ENCODE data around the gene ZNF701. TPM values are rescaled to one million over a fixed set of nuclear protein-coding genes. Genes with fewer than 3 reads are reported as not detected.
"Not testable (repeated sequence)": the region's sequence is repeated elsewhere in the genome, so short reads cannot be mapped to it uniquely, and the experiment has no call there.

Gene ZNF701
- total RNA-seq, 1 donor from 2014 or later: 17.1 TPM

DNA sequence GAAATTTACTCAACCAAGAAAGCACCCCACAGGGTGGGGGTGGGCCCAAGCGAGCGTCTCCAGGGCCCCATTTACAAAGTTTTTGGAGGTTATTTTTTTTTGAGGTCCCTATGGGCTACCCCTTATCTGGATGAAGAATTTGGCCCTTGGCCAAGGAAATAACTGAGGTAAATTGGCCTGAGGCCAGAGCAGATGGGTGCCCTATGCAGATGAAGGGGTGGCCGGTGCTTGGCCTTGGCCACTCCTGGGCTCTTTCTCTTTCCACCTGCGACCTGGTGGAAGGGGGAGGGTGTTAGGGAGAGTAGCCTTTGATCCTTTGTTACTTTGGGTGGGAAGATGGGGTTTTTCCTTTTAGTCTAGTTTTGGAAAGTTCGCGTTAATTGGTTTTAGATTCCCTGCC, 15.5 kb downstream of the ZNF701 start:
- intact Hi-C loops (cut with micrococcal nuclease): no loop called here
- H3K4me1 Mint-ChIP-seq (ENCODE audit: low read depth): no peaks in the 10 kb centered on the region
- no peak for DNase-seq (ENCODE audit: low spot score)
- H3K36me3 Mint-ChIP-seq (ENCODE audit: low read depth): peaks cover 87% of the 10 kb centered on the region
- no peak overlapping the region for H3K4me3 Mint-ChIP-seq (ENCODE audit: low read depth)
- H3K27ac Mint-ChIP-seq: no peak overlapping the region
- peaks cover 71% of the 10 kb centered on the region for H3K9me3 Mint-ChIP-seq
- H3K27me3 Mint-ChIP-seq (ENCODE audit: low read depth): no peaks in the 10 kb centered on the region

DNA sequence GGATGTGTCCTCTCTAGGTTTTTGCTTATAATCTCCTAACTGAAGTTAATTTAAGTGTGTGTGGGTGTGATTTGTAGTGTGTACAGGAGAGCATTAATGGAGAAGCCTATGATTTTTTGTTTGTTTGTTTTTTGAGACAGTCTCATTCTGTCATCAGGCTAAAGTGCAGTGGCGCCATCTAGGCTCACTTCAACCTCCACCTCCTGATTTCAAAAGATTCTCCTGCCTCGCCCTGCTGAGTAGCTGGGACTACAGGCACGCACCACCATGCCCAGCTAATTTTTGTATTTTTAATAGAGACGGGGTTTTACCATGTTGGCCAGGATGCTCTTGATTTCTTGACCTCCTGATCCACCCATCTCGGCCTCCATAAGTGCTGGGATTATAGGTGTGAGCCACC, 20.6 kb downstream of the ZNF701 start:
- H3K27ac Mint-ChIP-seq: no peak overlapping the region
- H3K9me3 Mint-ChIP-seq: peaks cover 52% of the 10 kb centered on the region
- no peak for DNase-seq (ENCODE audit: low spot score)
- no peaks in the 10 kb centered on the region for H3K27me3 Mint-ChIP-seq (ENCODE audit: low read depth)
- intact Hi-C loops (cut with micrococcal nuclease): no loop called here
- peaks cover 89% of the 10 kb centered on the region for H3K36me3 Mint-ChIP-seq (ENCODE audit: low read depth)
- H3K4me1 Mint-ChIP-seq (ENCODE audit: low read depth): no peaks in the 10 kb centered on the region
- no peak overlapping the region for H3K4me3 Mint-ChIP-seq (ENCODE audit: low read depth)

DNA sequence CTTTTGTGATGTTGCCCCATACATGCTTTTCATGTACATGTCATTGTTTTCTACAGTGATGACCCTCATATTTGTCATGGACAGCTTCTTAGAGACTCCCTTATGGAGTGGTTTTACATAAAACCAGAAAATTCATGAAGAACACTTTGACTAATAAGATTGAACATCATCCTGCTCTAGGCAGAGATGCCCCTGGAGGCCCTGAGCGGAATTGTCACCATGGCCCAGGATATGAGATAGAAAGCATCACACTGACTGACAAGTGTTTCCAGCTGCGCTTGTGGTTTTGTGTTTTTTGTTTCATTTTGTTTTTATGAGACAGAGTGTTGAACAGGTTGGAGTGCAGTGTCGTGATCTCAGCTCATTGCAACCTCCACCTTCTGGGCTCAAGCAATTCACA, 22.2 kb downstream of the ZNF701 start:
- no peak for DNase-seq (ENCODE audit: low spot score)
- Mint-ChIP-seq H3K4me1 (ENCODE audit: low read depth) (no peaks in the 10 kb centered on the region), H3K36me3 (ENCODE audit: low read depth) (peaks cover 91% of the 10 kb centered on the region)

DNA sequence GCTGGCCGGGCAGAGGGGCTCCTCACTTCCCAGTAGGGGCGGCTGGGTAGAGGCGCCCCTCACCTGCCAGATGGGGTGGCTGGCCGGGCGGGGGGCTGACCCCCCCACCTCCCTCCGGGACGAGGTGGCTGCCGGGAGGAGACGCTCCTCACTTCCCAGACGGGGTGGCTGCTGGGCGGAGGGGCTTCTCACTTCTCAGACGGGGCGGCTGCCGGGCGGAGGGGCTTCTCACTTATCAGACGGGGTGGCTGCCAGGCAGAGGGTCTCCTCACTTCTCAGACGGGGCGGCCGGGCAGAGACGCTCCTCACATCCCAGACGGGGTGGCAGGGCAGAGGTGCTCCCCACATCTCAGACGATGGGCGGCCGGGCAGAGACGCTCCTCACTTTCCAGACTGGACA, 23.4 kb downstream of the ZNF701 start:
- H3K4me1 Mint-ChIP-seq (ENCODE audit: low read depth); H3K4me3 Mint-ChIP-seq (ENCODE audit: low read depth); H3K27ac Mint-ChIP-seq; DNase-seq (ENCODE audit: low spot score); H3K27me3 Mint-ChIP-seq (ENCODE audit: low read depth); intact Hi-C loops (cut with micrococcal nuclease): not testable (repeated sequence)
- Mint-ChIP-seq H3K9me3 (peaks cover 59% of the 10 kb centered on the region), H3K36me3 (ENCODE audit: low read depth) (peaks cover 89% of the 10 kb centered on the region)

More for the DNA sequence above, 22.2 kb downstream of the ZNF701 start:
- Mint-ChIP-seq H3K27me3 (ENCODE audit: low read depth) (no peaks in the 10 kb centered on the region), H3K27ac (no peak overlapping the region), H3K9me3 (peaks cover 56% of the 10 kb centered on the region), H3K4me3 (ENCODE audit: low read depth) (no peak overlapping the region)
- intact Hi-C loops (cut with micrococcal nuclease): no loop called here

DNA sequence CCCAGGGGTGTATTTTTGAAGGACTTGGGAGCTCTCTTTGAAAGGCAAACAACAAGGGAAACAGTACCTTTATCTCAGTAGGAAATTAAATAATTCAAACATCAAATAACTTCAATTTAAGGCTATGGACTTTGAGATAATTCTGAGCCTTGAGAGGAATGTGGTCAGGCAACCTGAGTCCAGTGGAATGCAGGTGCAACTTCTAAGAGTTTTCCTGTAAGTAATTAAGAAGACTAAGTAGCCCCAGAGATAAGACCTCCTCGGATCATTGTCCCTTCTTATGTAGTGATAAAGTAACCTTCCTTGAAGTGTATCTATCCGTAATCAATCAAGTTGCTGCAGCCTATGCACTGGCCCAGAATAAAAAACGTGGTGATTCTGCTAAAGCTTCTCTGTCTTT, 29.2 kb downstream of the ZNF701 start:
- peaks cover 51% of the 10 kb centered on the region for H3K9me3 Mint-ChIP-seq
- no peak overlapping the region for H3K4me3 Mint-ChIP-seq (ENCODE audit: low read depth)
- no peaks in the 10 kb centered on the region for H3K27me3 Mint-ChIP-seq (ENCODE audit: low read depth)
- no peak overlapping the region for H3K27ac Mint-ChIP-seq
- H3K36me3 Mint-ChIP-seq (ENCODE audit: low read depth): peaks cover 70% of the 10 kb centered on the region
- intact Hi-C loops (cut with micrococcal nuclease): no loop called here
- DNase-seq (ENCODE audit: low spot score): no peak
- H3K4me1 Mint-ChIP-seq (ENCODE audit: low read depth): peaks cover 10% of the 10 kb centered on the region

DNA sequence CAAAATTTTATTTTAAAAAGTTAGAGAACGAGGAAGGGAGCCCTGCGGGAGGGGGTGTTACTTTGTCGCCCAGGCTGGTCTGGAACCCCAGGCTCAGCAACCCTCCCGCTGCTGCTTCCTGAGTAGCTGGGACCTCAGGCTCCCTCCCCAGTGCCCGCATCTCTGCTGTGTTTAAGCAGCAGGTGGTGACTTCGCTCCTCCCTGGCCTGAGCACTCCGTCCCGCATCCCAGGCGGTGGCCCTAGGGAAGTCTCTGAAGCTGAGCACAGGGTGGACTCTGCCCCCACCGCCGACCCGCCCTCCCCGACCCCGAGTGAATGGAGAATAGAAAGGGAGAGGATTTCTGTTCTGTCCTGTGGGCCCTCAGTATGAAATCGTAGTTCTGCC, 30.5 kb downstream of the ZNF701 start:
- no peak for DNase-seq (ENCODE audit: low spot score)
- Mint-ChIP-seq H3K27me3 (ENCODE audit: low read depth) (no peaks in the 10 kb centered on the region), H3K9me3 (peaks cover 56% of the 10 kb centered on the region), H3K4me3 (ENCODE audit: low read depth) (peak overlapping the region; percentile 89), H3K4me1 (ENCODE audit: low read depth) (peaks cover 10% of the 10 kb centered on the region), H3K27ac (peak overlapping the region; percentile 35), H3K36me3 (ENCODE audit: low read depth) (peaks cover 67% of the 10 kb centered on the region)
- intact Hi-C loops (cut with micrococcal nuclease): loop anchor here (1.0 to 2.0 kb wide), 3 partner anchors 30 to 73 kb away; partner anchors contain the start of genes ZNF701, ZNF808 and ZNF83

DNA sequence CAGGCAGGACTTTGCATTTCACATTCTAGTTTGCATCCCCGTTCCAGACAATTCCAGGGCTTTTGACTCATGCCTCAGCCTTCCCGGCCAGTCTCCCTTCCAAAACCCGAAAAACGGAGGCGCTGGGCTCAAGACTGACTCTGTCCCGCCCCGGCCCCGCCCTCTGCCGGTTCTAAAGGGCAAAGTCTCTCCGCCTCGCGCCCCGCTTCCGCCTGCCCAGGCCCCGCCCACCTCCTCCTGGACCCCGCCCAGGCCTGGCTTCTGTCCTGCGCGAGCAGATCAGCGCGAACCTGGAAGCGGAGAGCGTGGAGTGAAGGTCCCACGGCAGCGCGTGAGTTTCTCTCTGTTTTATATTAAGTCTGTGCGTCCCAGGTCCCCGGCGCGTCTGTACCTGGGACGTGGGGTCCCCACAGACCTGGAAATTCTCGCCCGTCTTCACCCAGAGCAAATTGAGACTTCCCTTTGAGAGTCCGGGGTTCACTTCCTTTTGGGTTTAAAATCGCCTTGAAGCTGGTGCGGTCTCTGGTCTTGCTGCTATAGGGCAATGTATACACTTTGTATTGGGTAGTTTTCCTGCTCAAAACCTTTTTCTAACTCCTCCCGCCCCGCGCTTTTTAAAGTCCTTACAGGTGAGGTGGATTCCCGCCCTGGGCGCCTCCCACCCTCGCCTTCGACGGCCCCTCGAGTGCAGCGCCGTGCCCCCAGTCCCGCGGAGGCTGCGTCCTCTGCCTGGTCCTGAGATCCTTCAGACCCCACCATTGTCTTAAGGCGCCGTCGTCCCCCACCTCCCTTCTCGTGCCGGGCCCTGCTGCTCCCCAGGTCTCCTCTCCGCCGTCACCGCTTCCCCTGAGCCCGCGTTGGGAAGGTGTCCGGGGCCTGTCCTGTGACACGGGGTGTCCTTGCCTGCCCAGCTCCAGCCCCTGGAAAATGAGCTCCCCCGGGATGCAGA, 31.2 kb downstream of the ZNF701 start:
- intact Hi-C loops (cut with micrococcal nuclease): loop anchor here (1.0 to 2.0 kb wide), 3 partner anchors 30 to 74 kb away; partner anchors contain the start of genes ZNF701, ZNF808 and ZNF83

DNA sequence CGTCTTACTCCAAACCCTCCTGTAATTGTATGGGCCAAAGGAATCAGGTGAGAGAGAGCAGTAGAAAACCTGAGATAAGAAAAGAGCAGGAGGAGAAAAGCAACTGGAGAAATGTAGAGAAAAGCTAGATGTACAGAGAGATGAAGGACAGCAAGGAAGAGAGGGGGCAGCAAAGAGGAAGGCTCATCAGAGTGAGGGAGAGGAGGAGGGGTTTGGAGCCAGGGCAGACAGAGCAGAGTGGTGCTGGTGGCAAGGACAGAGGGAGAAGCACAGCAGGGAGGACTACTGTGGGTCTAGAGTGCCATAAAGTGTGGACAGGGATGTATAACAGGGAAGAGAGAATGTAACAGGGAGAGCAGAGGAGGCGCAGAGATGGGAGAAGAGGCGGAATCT, 31.9 kb downstream of the ZNF701 start:
- Mint-ChIP-seq H3K9me3 (peaks cover 55% of the 10 kb centered on the region), H3K36me3 (ENCODE audit: low read depth) (peaks cover 66% of the 10 kb centered on the region), H3K4me3 (ENCODE audit: low read depth) (peak overlapping the region; percentile 89), H3K27ac (peak overlapping the region; percentile 25)
- H3K4me1 Mint-ChIP-seq (ENCODE audit: low read depth); DNase-seq (ENCODE audit: low spot score); H3K27me3 Mint-ChIP-seq (ENCODE audit: low read depth): not testable (repeated sequence)
- intact Hi-C loops (cut with micrococcal nuclease): loop anchor here (1.0 to 2.0 kb wide), 3 partner anchors 31 to 75 kb away; partner anchors contain the start of genes ZNF701, ZNF808 and ZNF83

More for the DNA sequence above, 31.2 kb downstream of the ZNF701 start:
- Mint-ChIP-seq H3K9me3 (peaks cover 55% of the 10 kb centered on the region), H3K36me3 (ENCODE audit: low read depth) (peaks cover 66% of the 10 kb centered on the region), H3K4me3 (ENCODE audit: low read depth) (peak overlapping the region; percentile 89), H3K27ac (peak overlapping the region; percentile 35), H3K4me1 (ENCODE audit: low read depth) (peaks cover 10% of the 10 kb centered on the region), H3K27me3 (ENCODE audit: low read depth) (no peaks in the 10 kb centered on the region)
- DNase-seq (ENCODE audit: low spot score): peak; percentile 88

DNA sequence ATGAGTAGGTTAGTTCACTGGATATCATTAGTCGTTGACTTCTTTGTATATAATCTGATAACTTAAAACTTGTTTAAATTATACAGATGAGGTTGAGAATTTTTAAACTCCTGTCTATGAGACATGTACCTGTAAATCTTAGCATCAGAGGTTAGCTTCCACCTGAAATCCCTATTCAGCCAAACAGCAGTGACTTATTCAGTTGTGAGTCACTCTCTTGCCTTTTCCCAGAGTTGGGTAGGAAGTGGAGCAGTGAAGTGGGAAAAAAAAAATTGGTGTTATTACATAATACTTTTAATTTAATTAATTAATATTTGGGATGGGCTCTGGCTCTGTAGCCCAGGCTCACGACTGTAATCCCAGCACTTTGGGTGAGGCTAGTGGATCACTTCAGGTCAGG, 32.9 kb downstream of the ZNF701 start:
- H3K36me3 Mint-ChIP-seq (ENCODE audit: low read depth): peaks cover 62% of the 10 kb centered on the region
- DNase-seq (ENCODE audit: low spot score): no peak
- H3K27me3 Mint-ChIP-seq (ENCODE audit: low read depth): no peaks in the 10 kb centered on the region
- intact Hi-C loops (cut with micrococcal nuclease): no loop called here
- H3K4me3 Mint-ChIP-seq (ENCODE audit: low read depth): no peak overlapping the region
- peaks cover 10% of the 10 kb centered on the region for H3K4me1 Mint-ChIP-seq (ENCODE audit: low read depth)
- H3K27ac Mint-ChIP-seq: no peak overlapping the region
- H3K9me3 Mint-ChIP-seq: peaks cover 50% of the 10 kb centered on the region

DNA sequence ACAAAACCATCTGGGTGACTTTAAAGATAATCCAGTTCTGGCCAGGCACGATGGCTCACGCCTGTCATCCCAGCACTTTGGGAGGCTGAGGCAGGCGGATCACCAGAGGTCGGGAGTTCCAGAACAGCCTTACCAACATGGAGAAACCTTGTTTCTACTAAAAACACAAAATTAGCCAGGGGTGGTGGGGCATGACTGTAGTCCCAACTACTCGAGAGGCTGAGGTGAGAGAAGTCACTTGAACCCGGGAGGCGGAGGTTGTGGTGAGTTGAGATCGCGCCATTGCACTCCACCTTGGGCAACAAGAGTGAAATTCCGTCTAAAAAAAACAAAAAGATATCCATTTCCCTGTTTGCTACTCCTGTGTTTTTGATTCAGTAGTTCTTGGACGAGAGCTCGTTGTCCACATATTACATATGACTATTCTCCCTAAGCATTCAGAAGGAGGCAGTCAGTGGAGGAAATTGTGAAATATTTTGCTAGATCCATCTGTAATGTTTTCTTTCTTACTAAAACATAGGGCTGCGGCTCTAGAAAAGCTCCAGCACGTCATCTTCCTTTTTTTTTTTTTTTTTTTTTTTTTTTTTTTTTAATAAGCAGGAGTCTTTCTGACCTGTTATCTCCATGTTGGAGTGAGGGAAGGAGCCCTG, 33.6 kb downstream of the ZNF701 start:
- Mint-ChIP-seq H3K4me1 (ENCODE audit: low read depth) (peaks cover 10% of the 10 kb centered on the region), H3K27me3 (ENCODE audit: low read depth) (no peaks in the 10 kb centered on the region), H3K4me3 (ENCODE audit: low read depth) (no peak overlapping the region), H3K36me3 (ENCODE audit: low read depth) (peaks cover 65% of the 10 kb centered on the region), H3K9me3 (peaks cover 51% of the 10 kb centered on the region), H3K27ac (no peak overlapping the region)
- intact Hi-C loops (cut with micrococcal nuclease): no loop called here
- DNase-seq (ENCODE audit: low spot score): no peak

DNA sequence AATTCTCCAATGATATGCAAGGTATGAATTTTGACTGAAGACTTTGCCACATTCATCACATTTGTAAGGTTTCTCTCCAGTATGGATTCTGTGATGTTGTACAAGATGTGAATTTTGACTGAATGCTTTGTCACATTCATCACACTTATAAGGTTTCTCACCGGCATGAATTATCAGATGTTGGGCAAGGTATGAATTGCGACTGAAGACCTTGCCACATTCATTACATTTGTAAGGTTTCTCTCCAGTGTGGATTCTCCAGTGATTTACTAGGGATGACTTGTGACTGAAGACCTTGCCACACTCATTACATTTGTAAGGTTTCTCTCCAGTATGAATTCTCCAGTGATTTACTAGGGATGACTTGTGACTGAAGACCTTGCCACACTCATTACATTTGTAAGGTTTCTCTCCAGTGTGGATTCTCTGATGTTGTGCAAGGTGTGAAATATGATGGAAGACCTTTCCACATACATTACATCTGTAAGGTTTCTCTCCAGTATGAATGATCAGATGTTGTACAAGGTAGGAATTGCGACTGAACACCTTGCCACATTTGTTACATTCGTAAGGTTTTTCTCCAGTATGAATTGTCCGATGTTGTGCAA, 43.3 kb downstream of the ZNF701 start:
- H3K9me3 Mint-ChIP-seq: peaks cover 72% of the 10 kb centered on the region
- no peaks in the 10 kb centered on the region for H3K4me1 Mint-ChIP-seq (ENCODE audit: low read depth)
- no peak overlapping the region for H3K4me3 Mint-ChIP-seq (ENCODE audit: low read depth)
- DNase-seq (ENCODE audit: low spot score): no peak
- H3K27me3 Mint-ChIP-seq (ENCODE audit: low read depth): no peaks in the 10 kb centered on the region
- intact Hi-C loops (cut with micrococcal nuclease): no loop called here
- peaks cover 85% of the 10 kb centered on the region for H3K36me3 Mint-ChIP-seq (ENCODE audit: low read depth)
- no peak overlapping the region for H3K27ac Mint-ChIP-seq

DNA sequence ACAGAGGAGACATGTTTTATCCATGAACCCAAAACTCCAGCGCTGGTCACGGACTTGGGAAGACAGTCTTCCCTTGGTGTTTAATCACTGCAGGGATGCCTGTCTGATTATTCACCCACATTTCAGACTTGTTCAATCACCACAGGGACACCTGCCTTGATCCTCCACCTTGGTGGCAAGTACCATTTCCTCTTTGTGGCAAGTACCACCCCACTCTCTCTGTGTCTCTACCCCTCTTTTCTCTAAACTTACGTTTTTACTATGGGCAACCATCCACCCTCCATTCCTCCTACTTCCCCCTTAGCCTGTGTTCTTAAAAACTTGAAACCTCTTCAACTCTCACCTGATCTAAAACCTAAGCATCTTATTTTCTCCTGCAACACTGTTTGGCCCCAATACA, 51.3 kb downstream of the ZNF701 start:
- H3K4me1 Mint-ChIP-seq (ENCODE audit: low read depth): no peaks in the 10 kb centered on the region
- H3K9me3 Mint-ChIP-seq: peaks cover 42% of the 10 kb centered on the region
- peaks cover 18% of the 10 kb centered on the region for H3K36me3 Mint-ChIP-seq (ENCODE audit: low read depth)
- no peak overlapping the region for H3K4me3 Mint-ChIP-seq (ENCODE audit: low read depth)
- no peaks in the 10 kb centered on the region for H3K27me3 Mint-ChIP-seq (ENCODE audit: low read depth)
- H3K27ac Mint-ChIP-seq: no peak overlapping the region
- DNase-seq (ENCODE audit: low spot score): no peak
- intact Hi-C loops (cut with micrococcal nuclease): no loop called here

Data from activated T-helper 2 cell treated with anti-CD3 and anti-CD28 coated beads, Interferon-gamma antibody, Interleukin-2, Interleukin-4, amounts not matched to agents 10 μg/mL and 5 μg/mL and 100 μg/mL, durations not matched to agents 14 hours and 24 hours and 36 hours (primary cell).